ENCODE measurements around the gene IL21R.

The IL21R gene

DNA sequence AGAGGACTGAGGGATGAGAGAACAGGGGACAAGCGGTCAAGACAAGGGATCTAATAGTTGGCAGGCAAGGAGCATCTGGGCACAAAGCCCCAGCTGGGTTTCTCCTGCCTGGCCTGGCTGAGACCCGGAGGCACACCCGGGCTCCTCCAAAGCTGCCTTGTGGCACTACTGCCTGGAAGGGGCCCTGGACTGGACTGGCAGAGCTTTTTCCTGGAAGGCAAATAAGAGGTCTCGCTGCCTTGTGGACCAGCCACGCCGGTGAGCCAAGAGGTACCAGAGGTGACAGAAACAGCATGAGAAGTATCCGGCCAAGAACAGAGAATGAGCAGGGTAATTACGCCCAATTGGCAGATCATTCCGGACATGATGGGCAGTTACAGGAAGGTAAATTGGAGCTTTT is 83.2 kb downstream of the IL21R start:
- DNase-seq (ENCODE audit: low read depth, low spot score): no peak

DNA sequence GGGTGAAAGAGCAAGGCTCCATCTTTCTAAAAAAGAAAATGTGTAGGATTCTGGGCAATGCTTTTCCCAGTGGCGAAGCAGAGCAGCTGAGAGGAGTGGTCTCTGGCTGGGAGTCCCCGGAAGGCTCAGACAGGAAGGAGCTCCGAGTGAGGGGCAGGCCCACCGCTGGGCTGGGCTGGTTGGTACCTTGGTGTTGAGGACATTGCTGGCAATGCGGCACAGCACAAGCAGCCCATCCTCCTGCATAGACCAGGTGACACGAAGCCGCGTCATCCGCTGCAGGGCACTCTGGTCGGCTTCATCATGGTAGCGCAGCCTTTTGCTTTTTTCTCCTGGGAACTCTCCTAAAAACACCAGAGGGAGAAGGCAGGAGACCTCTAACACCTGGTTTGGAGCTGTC is 83.8 kb downstream of the IL21R start:
- DNase-seq (ENCODE audit: low read depth, low spot score): no peak

- no peak for DNase-seq (ENCODE audit: low read depth, low spot score)
Observed at GRCh38 chr16:27486344-27486743, 84.4 kb downstream of the IL21R start.

GRCh38 chr16:27486760-27487159 is 84.8 kb downstream of the IL21R start:
- DNase-seq (ENCODE audit: low read depth, low spot score): no peak

GRCh38 chr16:27489421-27489820 is 87.4 kb downstream of the IL21R start:
- DNase-seq (ENCODE audit: low read depth, low spot score): no peak

GRCh38 chr16:27489906-27490305 is 87.9 kb downstream of the IL21R start:
- no peak for DNase-seq (ENCODE audit: low read depth, low spot score)

DNA sequence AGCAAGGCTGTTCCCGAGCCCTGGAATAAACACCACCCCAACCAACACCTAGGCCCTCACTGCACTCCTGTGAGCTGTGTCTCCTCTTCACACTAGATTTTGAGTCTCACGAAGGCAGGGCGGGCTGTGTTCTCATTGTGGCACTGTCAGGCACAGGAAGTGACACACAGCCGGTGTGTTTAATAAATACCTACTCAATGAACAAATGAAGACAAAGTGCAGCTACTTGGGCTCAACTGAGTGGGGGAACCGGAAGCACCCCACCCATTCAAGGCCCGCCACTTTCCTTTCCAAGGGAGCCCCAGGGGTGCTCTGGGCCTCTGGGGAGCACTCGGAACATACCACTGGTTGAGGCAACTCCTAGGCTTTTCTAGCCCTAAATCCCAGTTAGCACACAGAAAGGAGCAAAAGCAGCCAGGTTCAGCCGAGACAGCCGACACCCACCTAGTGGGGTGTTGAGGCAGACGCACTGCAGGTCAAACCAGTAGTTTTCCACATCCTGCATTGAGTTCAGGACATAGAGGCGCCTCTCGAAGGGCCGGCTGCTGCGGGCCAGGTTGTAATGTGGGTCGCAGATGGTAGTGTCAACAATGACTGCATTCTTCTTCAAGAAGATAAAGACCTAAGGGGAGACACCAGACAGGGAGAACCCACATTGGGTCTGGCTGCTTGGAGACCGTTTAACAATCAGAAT is 90.1 kb downstream of the IL21R start:
- no peak for DNase-seq (ENCODE audit: low read depth, low spot score)

DNA sequence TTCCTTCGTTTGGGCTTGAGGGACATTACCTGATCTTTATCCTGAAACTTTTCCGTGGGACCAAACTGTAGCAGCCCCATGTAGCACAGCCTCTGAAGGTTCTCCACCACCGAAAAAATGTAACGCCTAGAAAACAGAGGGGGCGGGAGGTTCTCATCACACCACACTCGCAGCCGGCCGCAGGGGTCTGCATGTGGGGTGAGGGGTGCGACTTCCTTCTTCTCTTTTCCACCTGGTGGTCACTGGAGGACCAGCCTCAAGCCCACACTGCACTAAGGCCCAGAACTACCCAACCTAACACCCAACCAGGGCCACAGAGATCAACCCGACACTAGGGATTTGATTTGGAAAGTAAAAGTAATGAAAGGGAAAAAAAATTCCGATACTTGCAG is 90.6 kb downstream of the IL21R start:
- no peak for DNase-seq (ENCODE audit: low read depth, low spot score)

- no peak for DNase-seq (ENCODE audit: low read depth, low spot score)
Observed at GRCh38 chr16:27495191-27495590, 93.2 kb downstream of the IL21R start.

DNA sequence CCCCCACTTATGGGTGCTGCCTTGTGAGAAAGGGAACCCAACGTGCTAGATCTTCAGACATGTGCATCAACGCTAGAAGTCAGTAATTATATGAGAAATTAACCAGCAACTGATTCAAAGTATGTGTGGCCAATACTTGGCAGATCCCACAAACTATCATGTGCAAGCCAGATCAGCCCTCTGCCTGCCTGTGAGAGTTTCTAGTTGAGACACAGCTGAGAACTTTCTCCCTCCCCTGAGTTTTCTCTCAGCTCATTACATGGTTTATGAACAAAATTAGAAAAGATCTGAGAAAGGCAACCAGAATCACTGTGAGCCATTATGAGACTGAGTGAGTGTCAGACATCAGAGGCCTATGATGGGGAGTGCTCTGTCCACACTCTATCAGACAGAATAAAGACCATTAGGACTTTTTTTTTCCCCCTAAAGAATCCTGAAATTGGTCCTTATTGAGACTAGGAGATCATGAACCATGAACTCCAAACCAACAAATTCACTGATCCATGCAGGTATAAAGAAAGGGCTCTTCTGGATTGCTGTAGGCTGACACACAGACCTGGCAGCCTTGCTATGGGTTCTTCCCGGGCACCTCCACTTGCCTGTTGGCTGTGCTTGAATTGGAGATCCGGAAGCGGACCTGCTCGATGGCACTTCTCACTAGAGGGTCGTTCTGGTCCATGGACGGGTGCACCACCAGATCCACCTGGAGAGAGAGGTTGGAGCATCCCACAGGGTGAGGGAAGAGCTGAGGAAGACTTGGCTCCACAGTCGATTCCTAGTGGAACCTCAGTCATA is 96.3 kb downstream of the IL21R start:
- no peak for DNase-seq (ENCODE audit: low read depth, low spot score)

DNA sequence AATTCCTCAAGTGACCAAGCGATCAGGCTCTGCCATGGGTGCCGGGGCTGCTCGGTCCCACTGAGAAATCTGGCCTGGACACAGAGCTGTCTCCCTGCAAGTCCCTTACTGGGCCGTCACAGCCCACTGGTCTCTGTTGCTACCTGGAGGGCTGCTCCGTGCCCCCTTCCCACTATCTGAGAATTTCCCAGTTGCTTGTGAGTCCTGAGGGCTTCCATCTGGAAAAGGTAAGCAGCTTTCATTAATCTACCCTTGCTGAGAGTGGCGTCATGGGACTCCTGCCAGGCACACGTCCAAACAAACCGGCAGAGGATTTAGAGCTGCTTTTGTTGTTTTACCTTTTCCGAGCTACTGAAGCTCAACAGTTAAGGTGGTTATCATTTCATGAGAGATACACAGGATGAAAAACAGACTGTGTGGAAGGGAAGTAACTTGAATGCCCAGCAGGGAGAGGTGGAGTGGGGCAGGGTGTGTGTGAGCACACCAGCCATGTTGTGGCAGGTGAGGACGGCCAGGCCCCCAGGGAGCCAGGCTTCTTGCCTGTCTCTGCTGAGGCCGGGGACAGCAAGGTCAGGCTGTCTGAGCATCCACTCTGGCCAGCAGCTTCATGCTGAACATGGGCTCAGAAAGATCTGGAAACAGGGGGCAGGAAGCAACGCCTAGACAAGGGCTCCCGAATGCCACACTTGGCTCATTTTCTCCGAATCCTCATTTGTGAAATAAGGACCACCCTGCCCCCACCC is 97.1 kb downstream of the IL21R start:
- DNase-seq (ENCODE audit: low read depth, low spot score): no peak

- no peak for DNase-seq (ENCODE audit: low read depth, low spot score)
Observed at GRCh38 chr16:27499659-27500055, 97.7 kb downstream of the IL21R start.

DNA sequence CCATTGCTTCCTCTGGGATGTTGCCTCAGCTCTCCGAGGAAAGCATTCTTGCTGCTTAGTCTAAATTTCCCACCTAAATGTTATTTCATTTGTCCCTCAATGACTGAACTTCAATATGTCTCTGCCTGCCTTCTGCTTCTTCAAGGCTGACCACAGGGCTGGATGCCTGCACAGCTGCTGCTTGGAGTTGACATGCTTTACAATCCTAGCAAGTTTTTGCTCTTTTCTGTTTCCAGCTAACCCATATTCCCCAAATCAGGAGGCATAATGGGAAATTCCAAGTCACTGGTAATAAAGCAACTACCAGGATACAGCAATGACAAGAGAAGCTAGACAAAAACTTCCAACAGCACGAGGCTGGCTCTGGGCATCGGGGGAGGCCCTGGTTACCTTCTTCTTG is 98.8 kb downstream of the IL21R start:
- DNase-seq (ENCODE audit: low read depth, low spot score): no peak
